HG03342 (cell line): ENCODE measurements around the gene CMPK1.
A peak's percentile ranks its signal among the peaks of the same experiment; 100 is the strongest.
"Not testable (repeated sequence)": the region's sequence is repeated elsewhere in the genome, so short reads cannot be mapped to it uniquely, and the experiment has no call there.

Source experiments
- ATAC-seq: cut with Tn5 transposase; IDR thresholded peaks from one replicate; pipeline ENCODE4 v1.9.1; 2021; ENCODE audit warnings: mild to moderate bottlenecking, moderate library complexity; ENCODE audit not compliant: unreplicated experiment

Gene CMPK1

GRCh38 chr1:47333578-47333921, at the start of gene CMPK1:
Gene CMPK1, plus strand, starts transcription at chr1:47333790. Its CDS starts 156 bp downstream, at chr1:47333946.
- ATAC-seq, result peak; percentile 73

- ATAC-seq, result not testable (repeated sequence)
Measured at GRCh38 chr1:47288116-47288515, 45.5 kb upstream of the CMPK1 start.

GRCh38 chr1:47294863-47295262, 38.7 kb upstream of the CMPK1 start:
- ATAC-seq, result not testable (repeated sequence)

GRCh38 chr1:47295579-47295978, 38.0 kb upstream of the CMPK1 start:
- ATAC-seq, result no peak

- ATAC-seq, result no peak
Measured at GRCh38 chr1:47298025-47298699, 35.4 kb upstream of the CMPK1 start.

- no peak for ATAC-seq
Measured at GRCh38 chr1:47302472-47302871, 31.1 kb upstream of the CMPK1 start.

GRCh38 chr1:47309427-47309826, 24.2 kb upstream of the CMPK1 start:
- no peak for ATAC-seq

GRCh38 chr1:47313915-47314664, 19.5 kb upstream of the CMPK1 start, which contains the start of gene STIL:
Gene STIL, minus strand, starts transcription at chr1:47314147. Its CDS starts 3,828 bp downstream, at chr1:47310319.
- ATAC-seq, result peak; percentile 96

GRCh38 chr1:47317841-47318240, 15.7 kb upstream of the CMPK1 start:
- no peak for ATAC-seq

GRCh38 chr1:47319968-47320367, 13.6 kb upstream of the CMPK1 start:
- not testable (repeated sequence) for ATAC-seq

- no peak for ATAC-seq
Measured at GRCh38 chr1:47323599-47324031, 10.0 kb upstream of the CMPK1 start.

GRCh38 chr1:47324682-47325081, 8.9 kb upstream of the CMPK1 start:
- no peak for ATAC-seq

- ATAC-seq, result no peak
Measured at GRCh38 chr1:47325528-47325927, 8.1 kb upstream of the CMPK1 start.

- no peak for ATAC-seq
Measured at GRCh38 chr1:47326271-47326670, 7.3 kb upstream of the CMPK1 start.

- no peak for ATAC-seq
Measured at GRCh38 chr1:47328992-47329391, 4.6 kb upstream of the CMPK1 start.

- ATAC-seq, result no peak
Measured at GRCh38 chr1:47330212-47330611, 3.4 kb upstream of the CMPK1 start.

GRCh38 chr1:47331875-47332274, 1.7 kb upstream of the CMPK1 start:
- ATAC-seq, result no peak

- no peak for ATAC-seq
Measured at GRCh38 chr1:47332779-47333577, 612 bp upstream of the CMPK1 start.

GRCh38 chr1:47333922-47334764, 553 bp downstream of the CMPK1 start:
- ATAC-seq, result peak; percentile 82

GRCh38 chr1:47334765-47335435, 1.3 kb downstream of the CMPK1 start:
- no peak for ATAC-seq
